Skeletal muscle tissue (tissue), 4 donors: Measurements from ENCODE around the gene RNF19B. TPM values are rescaled to one million over a fixed set of nuclear protein-coding genes. Genes with fewer than 3 reads are reported as not detected.

ENCODE experiments used
- H3K27ac ChIP-seq: one replicate; pipeline ENCODE4 v1.7.0; 2013; ENCODE audit warnings: mild to moderate bottlenecking, low read depth, low read length, inconsistent platforms
- H3K27me3 ChIP-seq, 3 donors: one replicate each; pipeline ENCODE4 v1.7.0; 2013; ENCODE audit warnings: low read length in 3 of 3; ENCODE audit not compliant: control insufficient read depth in 3 of 3, insufficient read depth in 3 of 3
- H3K36me3 ChIP-seq, 3 donors: one replicate each; pipeline ENCODE4 v1.7.0; 2013; ENCODE audit warnings: low read length in 3 of 3; ENCODE audit not compliant: control insufficient read depth in 3 of 3, insufficient read depth in 3 of 3
- H3K4me1 ChIP-seq, 3 donors: one replicate each; pipeline ENCODE4 v1.7.0; 2013; ENCODE audit warnings: low read length in 3 of 3, mild to moderate bottlenecking in 3 of 3; ENCODE audit not compliant: control insufficient read depth in 3 of 3, insufficient read depth in 3 of 3
- H3K4me3 ChIP-seq, 3 donors: one replicate each; pipeline ENCODE4 v1.7.0; 2013; ENCODE audit warnings: low read length in 3 of 3
- H3K9ac ChIP-seq, 3 donors: one replicate each; pipeline ENCODE4 v1.7.0; 2013; ENCODE audit warnings: low read length in 3 of 3, mild to moderate bottlenecking in 3 of 3, moderate library complexity in 2 of 3, low read depth in 1 of 3
- H3K9me3 ChIP-seq, 3 donors: one replicate each; pipeline ENCODE4 v1.7.0; 2013; ENCODE audit warnings: low read length in 3 of 3; ENCODE audit not compliant: control insufficient read depth in 3 of 3
- total RNA-seq: library from RNA; depleted of rRNA; stranded (reverse); fragments of >200 nt; gene quantifications from one replicate; pipeline ENCODE4 v1.2.3, GENCODE V29; 2014
- donor health status: Osteomylitis.

The RNF19B gene
- total RNA-seq, 1 donor from 2014 or later: 5.7 TPM

DNA sequence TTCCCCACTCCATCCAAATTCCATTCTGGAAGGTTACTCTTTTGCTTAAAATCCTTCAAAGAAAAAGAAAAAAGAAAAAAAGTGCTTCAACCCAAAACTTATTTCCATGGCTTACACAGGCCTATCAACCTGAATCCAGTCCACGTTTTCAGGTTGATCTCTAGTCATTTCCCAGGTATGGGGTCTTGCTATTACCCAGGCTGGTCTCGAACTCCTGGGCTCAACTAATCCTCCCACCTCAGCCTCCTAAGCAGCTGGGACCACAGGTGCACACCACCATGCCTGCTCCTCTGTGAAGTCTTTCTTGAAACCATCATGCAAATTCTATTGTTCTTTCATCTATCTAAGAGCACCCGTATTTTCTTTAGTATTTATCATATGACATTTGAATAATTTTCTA lies 7.6 kb downstream of the RNF19B start:
- H3K36me3 ChIP-seq: no peaks in the 10 kb centered on the region
- H3K27ac ChIP-seq: no peak overlapping the region
- peaks cover 0 to under 1% (median 0%) of the 10 kb centered on the region in 3 donors for H3K4me1 ChIP-seq
- no peak overlapping the region for H3K4me3 ChIP-seq
- H3K9ac ChIP-seq: no peak overlapping the region
- no peaks in the 10 kb centered on the region for H3K27me3 ChIP-seq
- no peaks in the 10 kb centered on the region for H3K9me3 ChIP-seq

DNA sequence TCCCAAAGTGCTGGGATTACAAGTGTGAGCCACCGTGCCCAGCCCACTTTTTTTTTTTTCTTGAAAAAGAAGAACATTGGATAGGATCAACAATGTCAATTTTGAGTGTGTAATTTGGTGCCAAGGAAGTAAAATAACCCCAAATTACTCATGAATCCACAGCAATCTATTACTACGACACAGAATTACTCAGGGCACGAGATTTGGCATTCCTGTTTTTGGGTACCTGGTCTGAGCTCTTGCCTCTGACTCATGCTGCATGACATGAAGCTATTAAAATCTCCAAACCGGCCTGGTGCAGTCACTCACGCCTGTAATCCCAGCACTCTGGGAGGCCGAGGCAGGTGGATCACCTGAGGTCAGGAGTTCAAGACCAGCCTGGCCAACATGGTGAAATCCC lies 10.4 kb downstream of the RNF19B start:
- Histone ChIP-seq H3K4me1 (peaks cover 0 to 5% (median 0%) of the 10 kb centered on the region in 3 donors), H3K27me3 (no peaks in the 10 kb centered on the region), H3K27ac (no peak overlapping the region), H3K9ac (no peak overlapping the region), H3K9me3 (no peaks in the 10 kb centered on the region), H3K36me3 (no peaks in the 10 kb centered on the region), H3K4me3 (no peak overlapping the region)

DNA sequence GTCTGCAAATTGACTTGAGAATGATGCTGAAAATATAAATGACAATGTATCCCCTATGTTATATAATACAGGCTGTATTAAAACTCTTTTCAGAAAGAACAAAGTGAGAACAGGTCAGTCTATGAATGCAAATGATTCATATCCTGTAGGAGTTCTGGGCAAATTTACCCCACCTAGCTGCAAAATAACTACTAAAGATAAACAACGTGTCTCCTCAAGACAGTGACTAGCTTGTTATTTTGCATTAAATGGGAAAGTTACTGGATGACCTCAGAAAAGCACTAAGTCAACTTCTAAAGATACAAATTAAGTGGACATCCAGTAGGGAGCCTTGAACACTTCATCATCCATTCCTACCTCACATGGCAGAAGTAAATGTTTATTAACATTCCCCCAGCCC lies 11.1 kb downstream of the RNF19B start:
- Histone ChIP-seq H3K4me1 (peaks cover 0 to 5% (median 0%) of the 10 kb centered on the region in 3 donors), H3K9me3 (no peaks in the 10 kb centered on the region), H3K36me3 (no peaks in the 10 kb centered on the region), H3K4me3 (no peak overlapping the region), H3K27ac (no peak overlapping the region), H3K27me3 (no peaks in the 10 kb centered on the region), H3K9ac (no peak overlapping the region)

DNA sequence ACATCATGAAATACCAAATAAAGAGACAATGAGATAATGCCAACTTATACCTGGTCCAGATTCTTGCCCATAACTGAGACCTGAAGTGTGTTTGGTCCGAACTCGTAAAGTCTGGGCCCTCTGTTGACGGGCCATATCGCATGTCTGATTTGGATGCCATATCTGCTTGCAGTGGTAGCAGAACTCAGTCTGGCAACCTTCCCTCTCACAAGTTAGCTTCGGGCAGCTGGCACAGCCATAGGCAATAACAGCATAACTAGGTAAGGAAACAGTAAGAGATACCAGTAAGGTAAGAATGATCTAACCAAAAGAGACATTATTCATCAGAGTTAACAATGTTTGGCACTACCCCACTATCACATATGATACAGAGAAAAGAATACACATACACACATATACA lies 15.1 kb downstream of the RNF19B start:
- no peaks in the 10 kb centered on the region for H3K9me3 ChIP-seq
- H3K9ac ChIP-seq: no peak overlapping the region
- H3K4me1 ChIP-seq: peaks cover 0 to 5% (median 0%) of the 10 kb centered on the region in 3 donors
- peaks cover 8 to 23% (median 19%) of the 10 kb centered on the region in 3 donors for H3K36me3 ChIP-seq
- H3K4me3 ChIP-seq: no peak overlapping the region
- no peaks in the 10 kb centered on the region for H3K27me3 ChIP-seq
- H3K27ac ChIP-seq: no peak overlapping the region

DNA sequence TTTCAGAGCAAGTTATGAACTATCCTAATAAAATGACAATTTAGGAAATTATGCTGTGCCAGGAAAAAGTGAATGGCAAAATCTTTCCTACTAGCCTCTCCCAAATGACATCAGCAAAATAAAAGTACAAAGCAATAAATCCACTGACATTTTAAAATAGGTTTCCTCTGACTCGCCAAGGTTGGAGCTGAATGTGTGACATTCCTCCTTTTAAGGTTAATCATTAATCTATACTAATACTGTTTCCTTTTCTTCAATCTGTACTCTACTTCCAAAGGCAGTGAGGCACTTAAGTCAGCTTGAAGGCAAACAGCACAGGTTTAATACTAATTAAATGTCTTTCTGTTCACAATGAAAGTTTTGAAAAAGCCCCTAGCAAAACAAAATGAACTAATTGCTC lies 15.7 kb downstream of the RNF19B start:
- Histone ChIP-seq H3K36me3 (peaks cover 12 to 28% (median 25%) of the 10 kb centered on the region in 3 donors), H3K9ac (no peak overlapping the region), H3K4me3 (no peak overlapping the region), H3K27me3 (no peaks in the 10 kb centered on the region), H3K4me1 (peaks cover 0 to 5% (median 0%) of the 10 kb centered on the region in 3 donors), H3K27ac (no peak overlapping the region), H3K9me3 (no peaks in the 10 kb centered on the region)

DNA sequence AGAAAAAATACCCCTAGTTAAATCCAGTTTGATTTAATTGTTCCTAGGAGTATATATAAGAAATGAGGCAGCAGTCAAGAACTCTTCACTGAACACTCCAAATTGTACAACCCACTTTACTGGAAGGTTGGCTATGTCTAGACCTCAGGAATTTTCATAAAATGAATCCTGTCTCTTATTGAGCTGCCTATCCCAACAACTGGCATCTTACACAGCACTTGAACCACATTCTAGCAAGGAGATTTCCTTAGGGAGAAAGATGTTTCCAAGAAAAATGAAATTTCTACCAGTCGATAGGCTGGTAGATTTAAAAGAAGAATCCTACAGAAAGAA lies 16.3 kb downstream of the RNF19B start:
- peaks cover 12 to 34% (median 30%) of the 10 kb centered on the region in 3 donors for H3K36me3 ChIP-seq
- no peak overlapping the region for H3K27ac ChIP-seq
- H3K4me3 ChIP-seq: no peak overlapping the region
- no peaks in the 10 kb centered on the region for H3K9me3 ChIP-seq
- H3K9ac ChIP-seq: no peak overlapping the region
- H3K4me1 ChIP-seq: peaks cover 0 to 5% (median 0%) of the 10 kb centered on the region in 3 donors
- no peaks in the 10 kb centered on the region for H3K27me3 ChIP-seq

DNA sequence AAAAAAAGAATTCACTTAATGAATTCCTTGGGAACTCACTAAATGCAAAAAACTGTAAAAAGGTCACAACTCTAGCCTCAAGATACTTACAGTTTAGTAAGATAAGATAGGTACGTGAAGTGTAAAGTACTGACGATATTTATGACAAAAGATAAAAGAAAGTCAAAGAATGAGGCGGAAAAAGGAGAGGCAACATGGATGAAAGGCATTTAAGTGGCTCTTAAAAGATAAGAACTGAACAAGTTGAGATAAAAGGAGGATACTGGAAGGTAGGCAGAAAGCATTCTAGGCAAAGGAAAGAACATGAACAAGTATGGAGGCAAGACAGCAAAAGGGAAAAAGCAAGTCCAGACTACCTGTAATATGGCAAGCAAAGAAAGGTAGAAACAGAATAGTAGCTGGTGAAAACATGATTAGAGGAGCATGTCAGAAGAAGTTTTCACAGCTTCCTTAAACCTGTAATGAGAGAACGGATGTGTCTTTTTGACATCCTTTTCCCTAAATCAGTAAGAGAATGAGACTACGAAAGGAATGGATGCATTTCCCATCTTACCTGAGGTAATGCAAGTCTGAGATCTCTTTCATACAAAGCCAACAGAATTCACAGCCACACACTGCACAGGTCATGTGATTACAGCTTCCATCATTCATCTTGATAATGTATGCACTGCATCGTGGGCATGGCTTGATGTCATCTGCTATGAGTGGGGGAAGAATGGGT lies 16.8 kb downstream of the RNF19B start:
- Histone ChIP-seq H3K9me3 (no peaks in the 10 kb centered on the region), H3K4me3 (no peak overlapping the region), H3K27ac (no peak overlapping the region), H3K9ac (no peak overlapping the region), H3K27me3 (no peaks in the 10 kb centered on the region), H3K36me3 (peaks cover 15 to 37% (median 34%) of the 10 kb centered on the region in 3 donors), H3K4me1 (peaks cover 0 to 5% (median 0%) of the 10 kb centered on the region in 3 donors)

DNA sequence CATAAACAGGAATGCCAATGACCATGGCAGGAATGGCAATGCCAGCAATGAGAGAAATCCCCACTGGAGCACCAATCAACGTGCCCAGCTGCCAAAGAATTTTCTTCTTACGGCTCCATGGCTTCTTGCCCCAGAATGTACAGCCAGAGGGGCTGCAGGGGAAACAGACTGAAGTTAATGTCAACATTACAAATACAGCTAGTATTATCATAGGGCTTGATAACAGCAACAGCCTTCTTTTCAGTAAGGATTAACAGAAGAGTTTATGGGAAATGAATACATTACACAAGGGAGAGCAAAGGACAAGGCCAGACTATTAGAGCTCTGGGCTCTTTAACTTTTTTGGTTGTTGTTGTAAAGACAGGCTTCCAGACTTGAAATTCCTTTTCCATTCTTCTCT lies 18.2 kb downstream of the RNF19B start:
- no peaks in the 10 kb centered on the region for H3K9me3 ChIP-seq
- H3K4me1 ChIP-seq: peaks cover 0 to 5% (median 0%) of the 10 kb centered on the region in 3 donors
- no peak overlapping the region for H3K27ac ChIP-seq
- no peak overlapping the region for H3K9ac ChIP-seq
- no peaks in the 10 kb centered on the region for H3K27me3 ChIP-seq
- no peak overlapping the region for H3K4me3 ChIP-seq
- H3K36me3 ChIP-seq: peaks cover 15 to 44% (median 41%) of the 10 kb centered on the region in 3 donors

DNA sequence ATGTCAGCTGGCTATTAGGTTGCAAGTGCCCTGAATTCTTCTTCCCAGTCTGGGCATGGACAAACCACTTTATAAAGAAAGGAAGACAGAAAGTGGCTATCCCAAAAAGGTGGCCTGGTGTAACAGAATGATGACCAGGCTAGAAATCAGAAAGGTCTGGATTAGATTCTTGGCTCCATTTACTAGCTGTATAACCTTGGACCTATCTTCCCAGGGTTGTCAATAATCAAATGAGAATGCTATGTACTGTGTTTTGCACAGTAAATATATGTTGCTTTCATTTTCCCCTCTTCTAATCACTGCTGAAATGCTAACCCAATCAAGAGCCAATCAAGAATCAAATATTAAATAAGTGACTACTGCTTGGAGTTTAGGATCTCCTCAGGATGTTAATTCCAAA lies 20.4 kb downstream of the RNF19B start:
- no peaks in the 10 kb centered on the region for H3K27me3 ChIP-seq
- H3K9me3 ChIP-seq: no peaks in the 10 kb centered on the region
- no peak overlapping the region for H3K9ac ChIP-seq
- H3K36me3 ChIP-seq: peaks cover 15 to 55% (median 51%) of the 10 kb centered on the region in 3 donors
- H3K4me1 ChIP-seq: peaks cover 0 to 12% (median 4%) of the 10 kb centered on the region in 3 donors
- H3K27ac ChIP-seq: no peak overlapping the region
- H3K4me3 ChIP-seq: no peak overlapping the region

DNA sequence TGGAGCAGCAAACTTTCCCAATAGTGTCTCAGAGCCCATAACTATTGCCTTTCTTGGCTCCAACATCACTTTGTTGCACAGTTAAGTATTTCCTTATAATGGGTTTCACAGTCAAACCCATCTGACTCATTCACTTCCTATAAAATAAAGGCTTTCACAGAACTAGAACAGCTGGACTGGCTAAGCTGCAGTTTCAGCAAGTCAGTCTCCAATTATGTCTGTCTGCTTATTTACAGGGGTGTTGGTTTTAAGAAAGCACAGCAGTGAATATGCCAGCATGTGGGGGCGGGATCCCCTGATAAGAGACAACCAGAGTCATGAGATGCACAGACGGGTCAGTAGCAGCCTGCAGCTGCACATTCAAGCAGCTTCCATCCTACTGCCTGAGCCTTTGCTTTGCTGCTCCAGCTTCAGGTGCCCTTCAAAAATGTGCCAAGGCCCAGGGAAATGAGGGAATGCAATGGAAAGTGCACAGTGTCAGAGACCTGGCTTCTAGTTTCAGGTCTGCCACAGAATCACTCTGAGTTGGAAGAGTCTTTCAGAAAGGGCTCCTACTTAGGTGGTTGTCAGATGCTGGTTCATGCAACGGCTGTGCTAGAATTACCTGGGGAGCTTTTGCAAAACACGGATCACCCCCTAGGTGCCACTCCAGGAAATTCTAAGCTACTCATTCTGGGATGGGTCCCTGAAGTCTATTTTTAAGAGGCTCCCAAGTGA lies 24.8 kb downstream of the RNF19B start:
- H3K27ac ChIP-seq: no peak overlapping the region
- no peaks in the 10 kb centered on the region for H3K9me3 ChIP-seq
- peaks cover 0 to 12% (median 4%) of the 10 kb centered on the region in 3 donors for H3K4me1 ChIP-seq
- H3K27me3 ChIP-seq: no peaks in the 10 kb centered on the region
- no peak overlapping the region for H3K4me3 ChIP-seq
- H3K9ac ChIP-seq: no peak overlapping the region
- H3K36me3 ChIP-seq: peaks cover 19 to 52% (median 52%) of the 10 kb centered on the region in 3 donors
